HG02973 (cell line): Measurements from ENCODE around the gene ZNF496.

Experiments used
- ATAC-seq: cut with Tn5 transposase; IDR thresholded peaks from one replicate; pipeline ENCODE4 v1.9.1; 2021; ENCODE audit warnings: moderate library complexity; ENCODE audit not compliant: unreplicated experiment

The ZNF496 gene

GRCh38 chr1:247329097-247329617 is 2.5 kb downstream of the ZNF496 start:
- no peak for ATAC-seq

GRCh38 chr1:247328311-247328710 is 3.4 kb downstream of the ZNF496 start:
- no peak for ATAC-seq

- no peak for ATAC-seq
These were observed 5.1 kb downstream of the ZNF496 start for GRCh38 chr1:247326411-247327130.

- ATAC-seq, result no peak
These were observed 6.7 kb downstream of the ZNF496 start for GRCh38 chr1:247324923-247325322.

- ATAC-seq, result no peak
These were observed 7.4 kb downstream of the ZNF496 start for GRCh38 chr1:247324204-247324787.

- no peak for ATAC-seq
These were observed 8.6 kb downstream of the ZNF496 start for GRCh38 chr1:247322849-247323586.

GRCh38 chr1:247322442-247322841 is 9.2 kb downstream of the ZNF496 start:
- no peak for ATAC-seq

- ATAC-seq, result no peak
These were observed 14.0 kb downstream of the ZNF496 start for GRCh38 chr1:247317702-247318101.

- no peak for ATAC-seq
These were observed 15.0 kb downstream of the ZNF496 start for GRCh38 chr1:247316590-247317197.

- ATAC-seq, result no peak
These were observed 27.6 kb downstream of the ZNF496 start for GRCh38 chr1:247304031-247304430.

GRCh38 chr1:247303216-247303615 is 28.5 kb downstream of the ZNF496 start:
- no peak for ATAC-seq

- no peak for ATAC-seq
These were observed 30.5 kb downstream of the ZNF496 start for GRCh38 chr1:247301176-247301540.

- no peak for ATAC-seq
These were observed 31.0 kb downstream of the ZNF496 start for GRCh38 chr1:247300491-247301175.

- no peak for ATAC-seq
These were observed 31.8 kb downstream of the ZNF496 start for GRCh38 chr1:247299723-247300381.

GRCh38 chr1:247298701-247299100 is 33.0 kb downstream of the ZNF496 start:
- no peak for ATAC-seq

- no peak for ATAC-seq
These were observed 33.6 kb downstream of the ZNF496 start for GRCh38 chr1:247298124-247298481.

GRCh38 chr1:247297263-247298123 is 34.2 kb downstream of the ZNF496 start:
- ATAC-seq, result no peak

GRCh38 chr1:247296599-247297180 is 35.0 kb downstream of the ZNF496 start:
- ATAC-seq, result no peak

- no peak for ATAC-seq
These were observed 35.9 kb downstream of the ZNF496 start for GRCh38 chr1:247295746-247296145.
